ENCODE measurements around the gene ORC5.

The ORC5 gene

DNA sequence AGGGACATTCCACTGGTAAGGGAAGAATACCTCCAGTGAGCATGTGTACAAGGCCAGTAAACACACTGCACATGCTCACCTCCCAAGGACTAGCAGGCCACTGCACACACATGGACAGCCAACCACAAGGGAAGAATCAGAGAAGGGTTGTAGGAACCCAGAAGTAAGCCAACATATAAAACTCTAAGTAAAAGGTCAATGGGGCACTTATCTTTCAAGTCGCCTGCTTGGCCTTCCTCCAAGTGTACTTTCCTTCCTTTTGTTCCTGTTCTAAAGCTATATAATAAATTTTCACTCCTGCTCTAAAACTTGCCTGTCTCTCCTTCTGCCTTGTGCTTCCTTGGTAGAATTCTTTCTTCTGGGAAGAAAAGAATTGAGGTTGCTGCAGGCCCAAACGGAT lies 33.0 kb downstream of the ORC5 start:
- TF ChIP-seq, protein P1, sequence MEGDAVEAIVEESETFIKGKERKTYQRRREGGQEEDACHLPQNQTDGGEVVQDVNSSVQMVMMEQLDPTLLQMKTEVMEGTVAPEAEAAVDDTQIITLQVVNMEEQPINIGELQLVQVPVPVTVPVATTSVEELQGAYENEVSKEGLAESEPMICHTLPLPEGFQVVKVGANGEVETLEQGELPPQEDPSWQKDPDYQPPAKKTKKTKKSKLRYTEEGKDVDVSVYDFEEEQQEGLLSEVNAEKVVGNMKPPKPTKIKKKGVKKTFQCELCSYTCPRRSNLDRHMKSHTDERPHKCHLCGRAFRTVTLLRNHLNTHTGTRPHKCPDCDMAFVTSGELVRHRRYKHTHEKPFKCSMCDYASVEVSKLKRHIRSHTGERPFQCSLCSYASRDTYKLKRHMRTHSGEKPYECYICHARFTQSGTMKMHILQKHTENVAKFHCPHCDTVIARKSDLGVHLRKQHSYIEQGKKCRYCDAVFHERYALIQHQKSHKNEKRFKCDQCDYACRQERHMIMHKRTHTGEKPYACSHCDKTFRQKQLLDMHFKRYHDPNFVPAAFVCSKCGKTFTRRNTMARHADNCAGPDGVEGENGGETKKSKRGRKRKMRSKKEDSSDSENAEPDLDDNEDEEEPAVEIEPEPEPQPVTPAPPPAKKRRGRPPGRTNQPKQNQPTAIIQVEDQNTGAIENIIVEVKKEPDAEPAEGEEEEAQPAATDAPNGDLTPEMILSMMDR (IDR thresholded peaks at IDR 0.05; ENCODE audit: low read length), result no peak
- TF ChIP-seq EZH2 (IDR thresholded peaks at IDR 0.05; ENCODE audit: borderline replicate concordance, low read length), result no peak
- H2AFZ ChIP-seq (ENCODE audit: low read length), result no peak overlapping the region
- H3K27ac ChIP-seq (ENCODE audit: low read depth, low read length, poor library complexity, severe bottlenecking), result no peak overlapping the region
- no peak overlapping the region for H3K4me3 ChIP-seq (ENCODE audit: low read depth, low read length, poor library complexity, severe bottlenecking)
- H3K9me2 ChIP-seq (ENCODE audit: low read depth, low read length), result no peaks in the 10 kb centered on the region
- no peak overlapping the region for H3K4me2 ChIP-seq (ENCODE audit: low read length)
- no peaks in the 10 kb centered on the region for H3K79me2 ChIP-seq (ENCODE audit: insufficient read depth, low read length)
- no peaks in the 10 kb centered on the region for H3K27me3 ChIP-seq (ENCODE audit: insufficient read depth, low read length)
- no peaks in the 10 kb centered on the region for H4K20me1 ChIP-seq (ENCODE audit: insufficient read depth, low read length)
- no peaks in the 10 kb centered on the region for H3F3A ChIP-seq (ENCODE audit: insufficient read depth, low read length)
- peaks cover 43% of the 10 kb centered on the region for H3K36me3 ChIP-seq (ENCODE audit: insufficient read depth, low read length)
- H3K9ac ChIP-seq (ENCODE audit: low read length), result no peak overlapping the region
- H3K9me3 ChIP-seq (ENCODE audit: low read length), result peaks cover 6% of the 10 kb centered on the region
- H3K4me1 ChIP-seq (ENCODE audit: insufficient read depth, low read length, severe bottlenecking), result no peaks in the 10 kb centered on the region

DNA sequence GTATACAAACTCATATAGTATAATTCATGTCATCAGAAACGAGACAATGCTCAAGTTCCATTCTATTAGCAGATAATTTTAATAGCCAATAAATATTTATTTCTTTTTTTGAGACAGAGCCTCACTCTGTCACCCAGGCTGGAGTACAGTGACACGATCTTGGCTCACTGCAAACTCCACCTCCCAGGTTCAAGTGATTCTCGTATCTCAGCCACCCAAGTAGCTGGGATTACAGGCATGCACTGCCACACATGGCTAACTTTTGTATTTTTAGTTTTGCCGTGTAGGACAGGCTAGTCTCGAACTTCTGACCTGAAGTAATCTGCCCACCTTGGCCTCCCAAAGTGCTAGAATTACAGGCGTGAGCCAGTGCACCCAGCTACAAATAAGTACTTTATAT lies 45.7 kb downstream of the ORC5 start:
- H2AFZ ChIP-seq (ENCODE audit: low read length), result no peak overlapping the region
- H3K79me2 ChIP-seq (ENCODE audit: insufficient read depth, low read length), result no peaks in the 10 kb centered on the region
- H3K9me2 ChIP-seq (ENCODE audit: low read depth, low read length), result no peaks in the 10 kb centered on the region
- H3K4me2 ChIP-seq (ENCODE audit: low read length), result no peak overlapping the region
- H3F3A ChIP-seq (ENCODE audit: insufficient read depth, low read length), result no peaks in the 10 kb centered on the region
- no peaks in the 10 kb centered on the region for H3K27me3 ChIP-seq (ENCODE audit: insufficient read depth, low read length)
- no peaks in the 10 kb centered on the region for H4K20me1 ChIP-seq (ENCODE audit: insufficient read depth, low read length)
- no peaks in the 10 kb centered on the region for H3K9me3 ChIP-seq (ENCODE audit: low read length)
- H3K36me3 ChIP-seq (ENCODE audit: insufficient read depth, low read length), result peaks cover 68% of the 10 kb centered on the region
- H3K9ac ChIP-seq (ENCODE audit: low read length), result no peak overlapping the region
- H3K4me1 ChIP-seq (ENCODE audit: insufficient read depth, low read length, severe bottlenecking), result no peaks in the 10 kb centered on the region
- no peak for TF ChIP-seq EZH2 (IDR thresholded peaks at IDR 0.05; ENCODE audit: borderline replicate concordance, low read length)
- TF ChIP-seq, protein P1 (IDR thresholded peaks at IDR 0.05; ENCODE audit: low read length), result no peak
- no peak overlapping the region for H3K27ac ChIP-seq (ENCODE audit: low read depth, low read length, poor library complexity, severe bottlenecking)
- no peak overlapping the region for H3K4me3 ChIP-seq (ENCODE audit: low read depth, low read length, poor library complexity, severe bottlenecking)

DNA sequence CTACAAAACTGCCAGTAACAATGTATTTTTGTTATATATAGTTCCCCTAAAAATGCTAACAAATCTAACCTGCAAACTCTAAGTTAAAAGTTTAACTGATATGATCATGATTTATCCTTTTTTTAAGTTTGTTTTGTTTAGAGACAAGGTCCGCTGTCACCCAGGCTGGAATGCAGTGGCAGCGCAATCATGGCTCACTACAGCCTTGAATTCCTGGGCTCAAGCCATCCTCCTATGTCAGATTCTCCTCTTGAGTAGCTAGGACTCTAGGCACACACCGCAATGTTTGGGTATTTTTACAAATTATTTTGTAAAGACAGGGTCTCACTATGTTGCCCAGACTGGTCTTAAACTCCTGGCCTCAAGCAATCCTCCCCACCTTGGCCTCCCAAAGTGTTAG lies 46.6 kb downstream of the ORC5 start:
- H3K36me3 ChIP-seq (ENCODE audit: insufficient read depth, low read length), result peaks cover 63% of the 10 kb centered on the region
- H3K4me2 ChIP-seq (ENCODE audit: low read length), result no peak overlapping the region
- H2AFZ ChIP-seq (ENCODE audit: low read length), result no peak overlapping the region
- no peaks in the 10 kb centered on the region for H4K20me1 ChIP-seq (ENCODE audit: insufficient read depth, low read length)
- H3K9me3 ChIP-seq (ENCODE audit: low read length), result no peaks in the 10 kb centered on the region
- H3K9ac ChIP-seq (ENCODE audit: low read length), result no peak overlapping the region
- H3K27ac ChIP-seq (ENCODE audit: low read depth, low read length, poor library complexity, severe bottlenecking), result no peak overlapping the region
- no peak for TF ChIP-seq EZH2 (IDR thresholded peaks at IDR 0.05; ENCODE audit: borderline replicate concordance, low read length)
- TF ChIP-seq, protein P1 (IDR thresholded peaks at IDR 0.05; ENCODE audit: low read length), result no peak
- H3K27me3 ChIP-seq (ENCODE audit: insufficient read depth, low read length), result no peaks in the 10 kb centered on the region
- H3K79me2 ChIP-seq (ENCODE audit: insufficient read depth, low read length), result no peaks in the 10 kb centered on the region
- H3K4me3 ChIP-seq (ENCODE audit: low read depth, low read length, poor library complexity, severe bottlenecking), result no peak overlapping the region
- H3K4me1 ChIP-seq (ENCODE audit: insufficient read depth, low read length, severe bottlenecking), result no peaks in the 10 kb centered on the region
- H3F3A ChIP-seq (ENCODE audit: insufficient read depth, low read length), result no peaks in the 10 kb centered on the region
- no peaks in the 10 kb centered on the region for H3K9me2 ChIP-seq (ENCODE audit: low read depth, low read length)

All from OCI-LY1 (cell line).